K562 (cell line): ENCODE measurements around the gene ERVW-1. TPM values are rescaled to one million over a fixed set of nuclear protein-coding genes. Genes with fewer than 3 reads are reported as not detected.

Source experiments
- ATAC-seq: fragments of 200-7000 bp; cut with Tn5 transposase; 3 replicates; pipeline ENCODE4 v1.9.1; 2020; ENCODE audit warnings: moderate library complexity
- BruUV-seq: library from RNA; stranded (reverse); fragments of 400-500 nt; replicated peaks from 2 replicates; lab custom pipeline; 2021; lab: Mats Ljungman, UMichigan
- CTCF ChIA-PET: fragments of 300-600 bp; formaldehyde crosslinking; extraction: SDS; loops from one replicate; lab custom pipeline; 2021; ENCODE audit warnings: low intra/inter-chr PET ratio; lab: Yijun Ruan, JAX
- POLR2A ChIA-PET: fragments of 300-600, 350-650 bp; sonication (Branson Sonifier 250); formaldehyde crosslinking; extraction: SDS; loops from one replicate; lab custom pipeline; 2021; ENCODE audit warnings: antibody characterized with exemption, inconsistent platforms; lab: Yijun Ruan, JAX
- DNase-seq, 4 experiments: peaks; one replicate each; pipeline versions ENCODE4 v3.0.0 to v3.0.0-alpha.2; 2011 to 2018; ENCODE audit warnings: low spot score in 3 of 4, mixed read lengths in 3 of 4; ENCODE audit errors: extremely low read depth in 1 of 4
- FAIRE-seq: peaks from 2 replicates; lab custom pipeline; 2011; peaks lifted over from hg19 to GRCh38; lab: Jason Lieb, UNC
- H2AFZ ChIP-seq: 2 replicates; pipeline ENCODE4 v1.6.0; 2011; ENCODE audit warnings: low read depth, low read length, control low read depth, inconsistent platforms
- H3K27ac ChIP-seq: fragments of 200-600 bp; 3 replicates; pipeline ENCODE4 v1.8.0; 2011; ENCODE audit warnings: low read depth, mild to moderate bottlenecking, control low read depth, inconsistent platforms, low read length, moderate library complexity, mixed read lengths; ENCODE audit errors: extremely low read depth
- H3K27me3 ChIP-seq, 2 experiments: fragments of 300-600 bp in 1 of 2; 2 replicates in 1 of 2; 3 replicates in 1 of 2; pipeline versions ENCODE4 v1.6.0 to v1.8.0; 2011; ENCODE audit warnings: inconsistent platforms in 2 of 2, low read length in 2 of 2, mild to moderate bottlenecking in 1 of 2, mixed read lengths in 1 of 2, moderate library complexity in 1 of 2; ENCODE audit not compliant: control insufficient read depth in 2 of 2, insufficient read depth in 2 of 2
- H3K36me3 ChIP-seq: fragments of 300-600 bp; 3 replicates; pipeline ENCODE4 v1.8.0; 2011; ENCODE audit warnings: mild to moderate bottlenecking, low read length, inconsistent platforms; ENCODE audit not compliant: control insufficient read depth, insufficient read depth
- H3K4me1 ChIP-seq, 2 experiments: fragments of 200-600 bp in 1 of 2; replicated peaks in 1 of 2; 2 replicates in 1 of 2; 3 replicates in 1 of 2; pipeline versions ENCODE4 v1.5.1 to v1.8.0; 2011; ENCODE audit warnings: inconsistent platforms in 2 of 2, low read length in 2 of 2, mild to moderate bottlenecking in 1 of 2, mixed read lengths in 1 of 2, moderate library complexity in 1 of 2; ENCODE audit not compliant: control insufficient read depth in 2 of 2, insufficient read depth in 2 of 2
- H3K4me2 ChIP-seq: 2 replicates; pipeline ENCODE4 v1.6.1; 2011; ENCODE audit warnings: low read length, control low read depth, inconsistent platforms, mixed read lengths; ENCODE audit not compliant: insufficient read depth
- H3K4me3 ChIP-seq: fragments of 200-600 bp; sonication (generic), shearing (Covaris generic); 2 replicates; pipeline ENCODE4 v1.5.1; 2016; ENCODE audit warnings: control low read depth, inconsistent platforms
- H3K79me2 ChIP-seq: fragments of 200-600 bp; 3 replicates; pipeline ENCODE4 v1.8.0; 2011; ENCODE audit warnings: low read length, inconsistent platforms; ENCODE audit not compliant: control insufficient read depth, insufficient read depth
- H3K9ac ChIP-seq, 2 experiments: 2 replicates each; pipeline versions ENCODE4 v1.6.0 to v1.6.1; 2011; ENCODE audit warnings: low read depth in 2 of 2, low read length in 2 of 2, control low read depth in 1 of 2, inconsistent platforms in 1 of 2, mild to moderate bottlenecking in 1 of 2, mixed read lengths in 1 of 2; ENCODE audit not compliant: insufficient read depth in 1 of 2
- H3K9me1 ChIP-seq: one replicate; pipeline ENCODE4 v1.6.0; 2011; ENCODE audit warnings: inconsistent platforms, mild to moderate bottlenecking, low read length, moderate library complexity; ENCODE audit not compliant: control insufficient read depth, insufficient read depth
- H3K9me3 ChIP-seq: replicated peaks from 2 replicates; pipeline ENCODE4 v1.5.1; 2011; ENCODE audit warnings: low read depth, low read length, inconsistent platforms; ENCODE audit not compliant: control insufficient read depth, insufficient read depth
- H4K20me1 ChIP-seq: replicated peaks from 2 replicates; pipeline ENCODE4 v1.6.1; 2011; ENCODE audit warnings: low read length, inconsistent platforms, mixed read lengths; ENCODE audit not compliant: control insufficient read depth, insufficient read depth
- HNRNPL ChIP-seq: fragments of 200-400 bp; formaldehyde crosslinking; IDR thresholded peaks from 2 replicates; pipeline ENCODE4 v1.6.1; 2017; ENCODE audit warnings: low read depth, mild to moderate bottlenecking, low read length
- YY1 ChIP-seq, 3 experiments: IDR thresholded peaks; 2 replicates each; pipeline ENCODE4 v1.6.1; 2011; ENCODE audit warnings: low read length in 2 of 3, mild to moderate bottlenecking in 2 of 3, moderate library complexity in 2 of 3, borderline replicate concordance in 1 of 3, control low read depth in 1 of 3, low read depth in 1 of 3; ENCODE audit not compliant: insufficient read depth in 3 of 3, insufficient replicate concordance in 2 of 3, control insufficient read depth in 1 of 3, insufficient read length in 1 of 3; ENCODE audit errors: extremely low read depth in 1 of 3
- WGBS: fragments of 100-300 bp; shearing (Covaris generic); methylation state at CpG from one replicate; pipeline ENCODE4 v1.1.6; 2016; ENCODE audit warnings: low coverage, mixed read lengths; ENCODE audit not compliant: insufficient coverage; ENCODE audit errors: missing lambda C conversion rate; 5-methylcytosine and 5-hydroxymethylcytosine counted together
- in situ Hi-C: fragments of 300-500 bp; cut with MboI; formaldehyde crosslinking; loops from 4 replicates; pipeline ENCODE4 v1.15.0; 2018; ENCODE audit warnings: inconsistent platforms, mixed read lengths
- intact Hi-C: fragments of 100-400 bp; cut with micrococcal nuclease; formaldehyde crosslinking; loops from 2 replicates; pipeline ENCODE4 v1.14.2; 2022
- polyA plus RNA-seq, 8 experiments: library from polyadenylated mRNA; depleted of rRNA in 4 of 8; stranded (reverse) in 5 of 8; unstranded in 3 of 8; fragments of >200 nt; fragmentation: Nextera tagmentation in 2 of 8; fragmentation: Illumina TruSeq in 1 of 8; extraction: Ambion mirVana in 2 of 8; extraction: Trizol in 1 of 8; gene quantifications; 2 replicates each; pipeline versions ENCODE4 v1.2.1 to v1.2.3, GENCODE V29; 2011 to 2014; ENCODE audit warnings: inconsistent platforms in 1 of 8, missing spikeins in 1 of 8
- total RNA-seq, 7 experiments: library from RNA; depleted of rRNA in 6 of 7; stranded (reverse); fragments of >200 nt in 6 of 7; fragmentation: Illumina TruSeq in 2 of 7; extraction: Trizol in 2 of 7; gene quantifications; 2 replicates each; pipeline versions ENCODE4 v1.2.1 to v1.2.3, GENCODE V29; 2011 to 2021; ENCODE audit warnings: low replicate concordance in 1 of 7
- TF ChIP-seq, protein P1 (sequence below): fragments of 250-450 bp; sonication (Bioruptor Pico); IDR thresholded peaks from 2 replicates; pipeline ENCODE4 v1.4.0; 2020; ENCODE audit warnings: mild to moderate bottlenecking

ERVW-1 gene
- total and polyA plus RNA-seq, 9 of the 15 experiments (the other 6 are each of a cell fraction or from before 2014, with no cell fraction given), result not detected

DNA sequence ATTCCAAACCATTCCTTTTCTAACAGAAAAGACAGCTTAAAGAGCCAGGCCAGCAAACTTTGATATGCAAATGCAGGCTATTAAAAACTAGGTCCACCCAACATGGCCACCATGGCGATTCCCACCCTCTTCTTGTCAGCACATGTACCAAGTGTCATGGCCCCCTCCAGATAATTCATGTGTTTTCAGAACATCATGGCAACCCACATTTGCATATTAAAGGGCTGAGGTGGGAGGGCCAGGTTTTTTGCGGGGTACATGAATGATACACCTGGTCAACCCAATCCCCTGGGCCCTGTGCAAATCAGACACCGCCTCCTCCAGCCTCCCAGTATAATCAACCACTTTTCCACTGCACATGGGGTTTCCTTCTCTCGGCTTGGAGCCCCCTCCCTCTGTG, 965 bp upstream of the ERVW-1 start:
- no peak overlapping the region for H3K27ac ChIP-seq
- H3K79me2 ChIP-seq, result no peaks in the 10 kb centered on the region
- H3K27me3 ChIP-seq, result peaks cover 0 to 4% of the 10 kb centered on the region in 2 experiments; a peak in 1 of 5 replicates
- no TSS peak for BruUV-seq
- H3K4me3 ChIP-seq, result no peak overlapping the region
- CTCF ChIA-PET, result no interaction called here
- ATAC-seq, result peak; percentile 54
- H3K9ac ChIP-seq, result no peak overlapping the region
- peak in 1 of 3 experiments; percentile 19 for TF ChIP-seq YY1 (IDR thresholded peaks at IDR 0.05; ENCODE audit: borderline replicate concordance in 1 of 3, control insufficient read depth in 1 of 3, extremely low read depth in 1 of 3, insufficient read depth in 3 of 3, insufficient read length in 1 of 3, insufficient replicate concordance in 2 of 3, low read depth in 1 of 3, low read length in 2 of 3)
- TF ChIP-seq HNRNPL, result no peak
- TF ChIP-seq, protein P1, sequence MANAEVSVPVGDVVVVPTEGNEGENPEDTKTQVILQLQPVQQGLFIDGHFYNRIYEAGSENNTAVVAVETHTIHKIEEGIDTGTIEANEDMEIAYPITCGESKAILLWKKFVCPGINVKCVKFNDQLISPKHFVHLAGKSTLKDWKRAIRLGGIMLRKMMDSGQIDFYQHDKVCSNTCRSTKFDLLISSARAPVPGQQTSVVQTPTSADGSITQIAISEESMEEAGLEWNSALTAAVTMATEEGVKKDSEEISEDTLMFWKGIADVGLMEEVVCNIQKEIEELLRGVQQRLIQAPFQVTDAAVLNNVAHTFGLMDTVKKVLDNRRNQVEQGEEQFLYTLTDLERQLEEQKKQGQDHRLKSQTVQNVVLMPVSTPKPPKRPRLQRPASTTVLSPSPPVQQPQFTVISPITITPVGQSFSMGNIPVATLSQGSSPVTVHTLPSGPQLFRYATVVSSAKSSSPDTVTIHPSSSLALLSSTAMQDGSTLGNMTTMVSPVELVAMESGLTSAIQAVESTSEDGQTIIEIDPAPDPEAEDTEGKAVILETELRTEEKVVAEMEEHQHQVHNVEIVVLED, result no peak
- no peak for DNase-seq
- no peaks in the 10 kb centered on the region for H3K4me1 ChIP-seq
- H3K9me3 ChIP-seq, result no peaks in the 10 kb centered on the region
- POLR2A ChIA-PET, result no interaction called here
- no peaks in the 10 kb centered on the region for H4K20me1 ChIP-seq
- H3K9me1 ChIP-seq, result no peaks in the 10 kb centered on the region
- peak overlapping the region; percentile 68; the same call in 1 of the 2 replicates for H2AFZ ChIP-seq
- no peaks in the 10 kb centered on the region for H3K36me3 ChIP-seq
- H3K4me2 ChIP-seq, result no peak overlapping the region
- WGBS, result 39% methylated on average over 4 of the region's 4 CpGs
- FAIRE-seq, result no peak
- intact Hi-C loops (no loop called here), in situ Hi-C loops (no loop called here)
